HG02610 (cell line): ENCODE results near the gene RNU6-9.
"Not testable (repeated sequence)": the region's sequence is repeated elsewhere in the genome, so short reads cannot be mapped to it uniquely, and the experiment has no call there.

ENCODE experiments used
- ATAC-seq: cut with Tn5 transposase; IDR thresholded peaks from one replicate; pipeline ENCODE4 v1.9.1; 2021; ENCODE audit warnings: mild to moderate bottlenecking, moderate library complexity; ENCODE audit not compliant: unreplicated experiment

RNU6-9 gene

DNA sequence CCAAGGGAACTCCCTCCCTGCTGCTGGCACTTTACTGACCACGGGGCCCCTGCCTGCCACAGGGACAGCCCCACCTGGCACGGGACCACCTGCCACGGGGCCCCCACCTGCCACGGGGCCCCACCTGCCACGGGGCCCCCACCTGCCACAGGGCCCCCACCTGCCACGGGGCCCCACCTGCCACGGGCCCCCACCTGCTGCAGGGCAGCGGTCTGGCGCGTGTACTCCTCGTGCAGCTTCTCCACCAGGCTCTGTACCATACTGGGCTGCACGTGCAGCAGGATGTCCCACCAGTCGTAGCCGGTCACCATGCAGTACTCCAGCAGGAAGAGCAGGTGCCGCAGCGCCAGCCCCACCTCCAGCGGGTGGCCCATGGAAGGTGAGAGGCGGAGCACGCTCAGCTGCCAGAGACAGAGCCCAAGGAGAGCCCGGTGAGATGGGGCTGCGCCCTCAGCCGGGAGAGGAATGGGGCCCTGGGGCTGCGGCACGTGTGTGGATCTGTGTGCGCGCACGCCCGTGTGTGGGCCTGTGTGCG lies 16.4 kb upstream of the RNU6-9 start:
- no peak for ATAC-seq

- ATAC-seq: not testable (repeated sequence)
Measured at GRCh38 chr19:877992-878660, 15.2 kb upstream of the RNU6-9 start.

DNA sequence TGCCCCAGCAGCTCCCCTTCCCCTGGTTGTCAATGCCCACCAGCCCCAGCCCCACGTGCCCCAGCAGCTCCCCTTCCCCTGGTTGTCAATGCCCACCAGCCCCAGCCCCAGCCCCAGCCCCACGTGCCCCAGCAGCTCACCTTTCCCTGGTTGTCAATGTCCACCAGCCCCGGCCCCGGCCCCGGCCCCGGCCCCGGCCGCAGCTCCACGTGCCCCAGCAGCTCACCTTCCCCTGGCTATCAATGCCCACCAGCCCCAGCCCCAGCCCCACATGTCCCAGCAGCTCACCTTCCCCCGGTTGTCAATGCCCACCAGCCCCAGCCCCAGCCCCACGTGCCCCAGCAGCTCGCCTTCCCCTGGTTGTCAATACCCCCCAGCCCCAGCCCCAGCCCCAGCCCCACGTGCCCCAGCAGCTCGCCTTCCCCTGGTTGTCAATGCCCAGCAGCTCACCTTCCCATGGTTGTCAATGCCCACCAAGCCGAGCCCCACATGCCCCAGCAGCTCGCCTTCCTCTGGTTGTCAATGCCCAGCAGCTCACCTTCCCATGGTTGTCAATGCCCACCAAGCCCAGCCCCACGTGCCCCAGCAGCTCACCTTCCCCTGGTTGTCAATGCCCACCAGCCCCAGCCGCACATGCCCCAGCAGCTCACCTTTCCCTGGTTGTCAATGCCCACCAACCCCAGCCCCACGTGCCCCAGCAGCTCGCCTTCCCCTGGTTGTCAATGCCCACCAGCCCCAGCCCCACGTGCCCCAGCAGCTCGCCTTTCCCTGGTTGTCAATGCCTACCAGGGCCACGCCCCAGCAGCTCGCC lies 14.3 kb upstream of the RNU6-9 start:
- ATAC-seq: not testable (repeated sequence)

- no peak for ATAC-seq
Measured at GRCh38 chr19:879711-880438, 13.4 kb upstream of the RNU6-9 start.

DNA sequence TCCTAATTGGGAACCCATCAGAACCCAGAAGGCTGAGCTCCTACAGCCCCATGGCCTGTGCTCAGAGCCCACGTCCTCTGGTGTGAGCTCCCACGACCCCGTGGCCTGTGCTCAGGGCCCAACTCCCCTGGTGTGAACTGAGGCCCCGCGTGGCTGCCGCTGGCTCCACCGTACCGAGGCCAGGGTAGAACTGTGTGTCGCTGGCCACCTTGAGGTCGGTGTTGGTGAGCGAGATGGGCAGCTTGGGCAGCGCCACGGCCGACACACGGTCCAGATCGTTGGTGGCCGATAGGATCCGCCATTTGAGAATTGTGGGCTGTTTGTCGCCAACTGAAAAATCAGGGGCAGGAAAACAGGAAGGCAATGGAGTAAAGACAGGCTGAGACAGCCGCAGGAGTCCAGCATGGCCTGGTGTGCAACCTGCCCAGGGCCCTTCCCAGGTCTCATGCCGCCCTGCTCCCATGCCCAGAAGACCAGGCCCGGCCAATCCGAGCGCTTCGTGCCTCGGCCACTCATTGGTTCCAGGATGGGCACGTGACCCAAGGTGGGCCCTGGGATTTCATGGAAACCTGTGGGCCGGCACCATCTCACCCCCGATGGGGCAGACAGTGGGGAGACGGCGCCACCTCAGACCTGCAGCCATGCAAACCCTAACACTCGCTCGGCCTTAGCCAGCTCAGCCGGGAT lies 11.8 kb upstream of the RNU6-9 start:
- ATAC-seq: no peak

DNA sequence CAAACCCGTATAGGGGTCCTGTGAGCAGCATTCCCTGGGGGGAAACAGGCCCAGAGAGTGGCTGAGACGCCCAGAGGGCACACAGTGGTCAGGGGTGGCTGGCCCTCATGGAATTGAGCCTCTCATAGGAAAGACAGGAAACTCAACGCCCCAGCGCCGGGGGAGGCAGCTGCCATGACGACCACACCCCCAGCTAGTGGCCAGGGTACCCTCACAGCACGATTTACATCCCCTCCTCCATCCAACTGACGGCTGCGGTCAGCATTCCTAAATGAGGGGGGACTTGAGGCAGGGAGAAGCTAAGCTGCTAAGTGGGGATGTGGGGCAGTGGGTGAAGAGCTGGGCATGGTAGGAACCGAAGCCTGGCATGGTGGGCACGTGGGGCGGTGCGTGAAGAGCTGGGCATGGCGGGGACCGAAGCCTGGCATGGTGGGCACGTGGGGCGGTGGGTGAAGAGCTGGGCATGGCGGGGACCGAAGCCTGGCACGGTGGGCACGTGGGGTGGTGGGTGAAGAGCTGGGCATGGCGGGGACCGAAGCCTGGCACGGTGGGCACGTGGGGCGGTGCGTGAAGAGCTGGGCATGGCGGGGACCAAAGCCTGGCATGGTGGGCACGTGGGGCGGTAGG lies 10.3 kb upstream of the RNU6-9 start:
- no peak for ATAC-seq

DNA sequence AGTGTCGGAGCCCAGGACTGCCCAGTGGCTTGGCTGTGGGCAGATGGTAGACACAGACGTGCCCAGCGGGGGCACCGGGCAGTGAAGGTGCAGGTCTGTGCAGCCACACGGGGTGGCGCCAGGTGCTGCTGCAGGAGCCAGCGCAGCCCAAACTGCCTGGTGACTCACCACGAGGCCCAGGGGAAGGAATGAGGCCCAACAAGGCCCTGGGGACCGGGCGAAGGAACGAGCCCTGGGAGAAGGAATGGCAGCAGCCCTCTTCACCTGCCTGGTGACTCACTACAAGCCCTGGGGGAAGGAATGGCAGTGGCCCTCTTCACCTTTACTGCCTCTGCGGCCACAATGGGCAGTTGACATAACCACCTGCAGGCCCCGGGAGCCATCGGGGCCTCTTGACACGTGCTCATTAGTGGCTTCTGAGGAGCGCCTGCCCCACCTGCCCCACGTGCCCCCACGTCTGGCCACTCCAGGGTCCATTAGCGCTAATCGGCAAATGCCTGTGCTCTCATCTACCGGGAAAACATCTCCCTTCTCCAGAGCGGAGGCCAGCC lies 9.5 kb upstream of the RNU6-9 start:
- no peak for ATAC-seq

DNA sequence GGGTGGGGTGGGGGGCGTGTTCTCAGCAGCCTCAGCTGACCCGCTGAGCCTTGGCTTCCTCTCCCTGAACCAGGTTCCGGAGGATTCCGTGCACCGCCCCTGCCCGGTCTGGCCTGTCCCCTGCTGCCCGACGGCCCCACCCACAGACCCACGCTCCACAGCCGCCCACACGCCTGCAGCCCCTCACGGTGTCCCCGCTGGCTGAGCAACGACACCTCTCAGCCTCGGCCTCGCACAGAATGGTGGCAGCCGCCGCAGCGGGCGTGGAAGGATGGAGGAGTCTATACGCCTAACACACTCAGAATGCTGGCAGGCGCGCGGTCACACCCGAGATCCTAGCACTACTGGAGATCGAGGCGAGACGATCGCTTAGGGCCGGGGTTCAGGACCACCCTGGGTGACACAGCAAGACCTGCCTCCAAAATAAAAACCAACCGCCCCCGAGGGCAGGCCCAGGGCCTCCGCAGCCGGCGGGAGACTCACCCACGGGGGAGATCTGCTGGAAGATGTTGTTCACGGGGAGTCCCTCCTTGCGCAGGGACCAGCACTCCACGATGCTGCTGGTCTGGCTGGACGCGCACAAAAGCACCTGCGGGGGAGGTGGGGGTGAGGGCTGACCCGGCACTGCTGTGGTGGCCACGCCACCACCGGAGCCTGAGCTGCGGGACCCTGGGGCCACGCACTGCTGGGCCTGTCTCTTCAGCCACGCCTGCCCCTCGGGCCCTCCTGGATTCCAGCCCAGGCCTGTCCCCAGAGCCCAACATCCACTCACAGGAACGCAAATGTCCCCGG lies 8.7 kb upstream of the RNU6-9 start:
- no peak for ATAC-seq

DNA sequence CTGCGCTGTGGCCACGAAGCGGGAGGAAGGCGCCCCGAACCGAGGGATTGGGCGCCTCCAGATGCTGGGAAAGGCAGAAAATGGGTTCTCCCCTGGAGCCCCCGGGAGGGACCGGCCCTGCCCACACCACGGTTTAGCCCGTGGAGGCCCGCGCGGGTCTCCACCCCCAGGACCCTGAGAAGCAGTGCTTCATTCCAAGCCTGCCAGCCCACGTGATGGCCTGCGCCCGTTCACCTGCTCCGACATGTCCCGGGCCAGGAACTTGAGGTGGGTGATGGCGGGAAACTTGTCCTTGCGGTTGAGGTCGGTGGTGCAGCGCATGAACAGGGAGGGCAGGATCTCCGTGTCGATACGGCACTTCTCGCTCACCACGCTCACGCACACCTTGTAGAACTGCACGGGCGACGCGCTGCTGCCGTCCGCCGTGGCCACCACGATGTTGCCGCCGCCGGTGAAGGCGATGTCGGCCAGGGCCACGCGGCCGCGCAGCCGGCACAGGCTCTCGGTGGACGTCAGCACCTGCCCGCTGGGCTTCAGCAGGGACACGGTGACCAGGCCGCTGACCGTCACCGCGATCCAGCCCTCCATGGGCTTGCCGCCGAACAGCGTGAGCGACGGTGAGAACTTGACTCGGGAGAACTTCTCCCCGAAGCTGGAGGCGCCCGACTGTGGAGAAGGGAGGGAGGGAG lies 7.6 kb upstream of the RNU6-9 start:
- ATAC-seq: no peak

- no peak for ATAC-seq
Measured at GRCh38 chr19:887072-887471, 6.2 kb upstream of the RNU6-9 start.

- ATAC-seq: no peak
Measured at GRCh38 chr19:887599-887998, 5.7 kb upstream of the RNU6-9 start.

- no peak for ATAC-seq
Measured at GRCh38 chr19:888581-889385, 4.5 kb upstream of the RNU6-9 start.

DNA sequence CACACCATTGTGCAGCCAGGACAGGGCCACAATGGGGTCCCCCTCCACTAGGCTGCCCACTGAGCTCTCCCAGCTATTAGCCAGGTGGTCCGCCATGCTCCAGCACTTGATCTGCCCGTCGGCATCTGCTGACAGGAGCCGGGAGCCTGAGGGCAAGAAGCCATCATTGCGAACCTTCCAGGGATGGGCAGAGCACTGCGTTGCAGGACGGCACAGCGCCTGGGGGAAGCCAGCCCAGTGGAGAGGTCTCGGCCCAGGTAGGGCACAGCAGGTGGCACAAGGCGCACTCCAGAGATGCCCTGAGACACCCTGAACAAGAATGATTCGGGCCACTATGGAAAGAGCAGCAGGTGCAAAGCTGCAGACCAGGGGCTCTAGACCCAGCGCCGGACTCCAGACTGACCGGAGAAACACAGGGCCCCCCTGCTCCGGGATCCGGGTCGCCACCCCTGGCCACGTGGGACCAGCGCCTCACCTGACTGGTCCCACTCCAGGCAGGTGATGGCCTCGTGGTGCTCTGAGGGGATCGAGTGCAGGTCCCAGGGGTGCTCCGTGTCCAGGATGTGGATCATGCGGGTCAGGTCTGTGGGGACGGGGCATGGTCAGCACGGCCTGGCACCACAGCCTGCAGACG lies 3.5 kb upstream of the RNU6-9 start:
- no peak for ATAC-seq

GRCh38 chr19:890831-891230 lies 2.5 kb upstream of the RNU6-9 start:
- no peak for ATAC-seq

DNA sequence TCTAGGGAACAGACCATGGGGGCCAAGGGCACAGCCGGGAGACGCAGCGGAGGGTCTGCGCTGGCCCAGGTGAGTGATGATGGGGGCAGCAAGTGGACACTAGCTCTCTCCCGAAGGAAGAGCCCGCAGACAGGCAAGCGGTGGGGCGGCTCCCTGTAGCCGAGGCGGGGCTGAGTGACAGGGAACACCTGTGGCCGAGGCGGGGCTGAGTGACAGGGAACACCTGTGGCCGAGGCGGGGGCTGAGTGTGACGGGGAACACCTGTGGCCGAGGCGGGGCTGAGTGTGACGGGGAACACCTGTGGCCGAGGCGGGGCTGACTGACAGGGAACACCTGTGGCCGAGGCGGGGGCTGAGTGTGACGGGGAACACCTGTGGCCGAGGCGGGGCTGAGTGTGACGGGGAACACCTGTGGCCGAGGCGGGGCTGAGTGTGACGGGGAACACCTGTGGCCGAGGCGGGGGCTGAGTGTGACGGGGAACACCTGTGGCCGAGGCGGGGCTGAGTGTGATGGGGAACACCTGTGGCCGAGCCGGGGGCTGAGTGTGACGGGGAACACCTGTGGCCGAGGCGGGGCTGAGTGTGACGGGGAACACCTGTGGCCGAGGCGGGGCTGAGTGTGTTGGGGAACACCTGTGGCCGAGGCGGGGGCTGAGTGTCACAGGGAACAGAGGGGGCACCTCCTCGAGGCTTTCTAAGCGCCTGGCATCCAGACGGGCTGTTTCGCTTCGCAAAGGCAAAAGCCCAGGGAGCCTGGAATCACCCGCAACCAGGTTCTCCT lies 1.7 kb upstream of the RNU6-9 start:
- ATAC-seq: not testable (repeated sequence)

GRCh38 chr19:892243-892893 lies 916 bp upstream of the RNU6-9 start:
- ATAC-seq: no peak
